Right atrium auricular region (tissue), 2 donors: Measurements from ENCODE around the gene EBF3. TPM values are rescaled to one million over a fixed set of nuclear protein-coding genes. Genes with fewer than 3 reads are reported as not detected.

Experiments
- DNase-seq: peaks from one replicate; pipeline ENCODE4 v3.0.0-alpha.2; 2019; ENCODE audit warnings: low spot score
- H3K27ac ChIP-seq, 2 donors: fragments of 200-600 bp; sonication (generic); 1 replicate in 1 of 2; 2 replicates in 1 of 2; pipeline ENCODE4 v1.5.1; 2016 to 2019
- H3K27me3 ChIP-seq, 2 donors: fragments of 200-600 bp; sonication (generic); one replicate each; pipeline versions ENCODE4 v1.5.1 to v1.6.0; 2017 to 2019
- H3K36me3 ChIP-seq: fragments of 200-600 bp; sonication (generic); one replicate; pipeline ENCODE4 v1.5.1; 2016
- H3K4me1 ChIP-seq, 2 donors: fragments of 200-600 bp; sonication (generic); one replicate each; pipeline versions ENCODE4 v1.5.1 to v1.6.0; 2017 to 2019
- H3K4me3 ChIP-seq, 2 donors: fragments of 200-600 bp; sonication (generic); 1 replicate in 1 of 2; 2 replicates in 1 of 2; pipeline ENCODE4 v1.5.1; 2017 to 2019; ENCODE audit warnings: mild to moderate bottlenecking in 1 of 2, moderate library complexity in 1 of 2
- H3K9me3 ChIP-seq, 2 donors: fragments of 200-600 bp; sonication (generic); one replicate each; pipeline ENCODE4 v1.5.1; 2019
- CTCF ChIP-seq, 2 donors: fragments of 200-600 bp; sonication (generic); IDR thresholded peaks; one replicate each; pipeline ENCODE4 v1.5.1; 2019; ENCODE audit warnings: antibody characterized with exemption in 2 of 2
- total RNA-seq, 2 donors: library from RNA; depleted of rRNA; stranded (reverse); fragments of >200 nt; gene quantifications; one replicate each; pipeline ENCODE4 v1.1.0, GENCODE V29; 2016

EBF3 gene
- total RNA-seq, 2 donors from 2014 or later, result 5.8 to 6.9 TPM

DNA sequence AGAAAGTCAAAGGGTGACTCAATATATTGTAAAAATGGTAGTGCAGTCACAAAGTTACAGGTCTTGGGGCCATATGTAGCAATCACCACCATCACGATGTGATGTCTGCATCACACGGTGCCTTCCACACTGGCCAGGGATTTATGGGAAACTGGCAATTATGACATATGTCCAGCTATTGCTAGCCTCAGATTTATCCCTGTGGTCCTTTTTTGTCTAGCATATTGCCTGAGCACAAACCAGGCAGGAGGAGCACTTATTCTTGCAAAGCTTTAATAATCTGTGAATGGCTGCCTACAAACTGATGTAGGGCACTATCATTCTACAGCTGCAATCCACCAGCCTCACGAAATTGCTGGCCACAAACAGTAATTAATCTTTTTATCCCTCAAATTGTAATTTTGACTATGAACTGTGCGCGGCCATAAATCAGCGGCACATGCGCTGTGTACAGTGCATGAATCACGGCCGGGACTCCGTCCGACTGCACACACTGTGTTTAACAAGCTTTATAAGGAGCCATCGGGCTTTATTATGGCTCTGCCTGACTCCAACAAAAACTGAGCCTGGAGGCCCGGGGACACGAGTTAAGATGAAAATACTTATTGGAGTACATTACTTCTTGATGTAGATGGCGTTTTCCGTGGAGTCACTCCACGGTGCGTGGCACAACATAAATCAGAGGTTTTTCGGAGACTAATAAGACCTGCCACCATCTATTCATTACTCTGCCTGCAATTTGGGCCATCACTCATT lies 115.2 kb downstream of the EBF3 start:
- no peak for TF ChIP-seq CTCF (IDR thresholded peaks at IDR 0.05)
- Histone ChIP-seq H3K9me3 (no peaks in the 10 kb centered on the region), H3K36me3 (peaks cover 3% of the 10 kb centered on the region), H3K4me1 (no peaks in the 10 kb centered on the region), H3K27me3 (no peaks in the 10 kb centered on the region), H3K27ac (no peak overlapping the region), H3K4me3 (no peak overlapping the region)
- no peak for DNase-seq

- TF ChIP-seq CTCF (IDR thresholded peaks at IDR 0.05), result no peak
- no peaks in the 10 kb centered on the region for H3K27me3 ChIP-seq
- no peak overlapping the region for H3K27ac ChIP-seq
- peaks cover 7% of the 10 kb centered on the region for H3K36me3 ChIP-seq
- DNase-seq, result no peak
- no peaks in the 10 kb centered on the region for H3K4me1 ChIP-seq
- no peak overlapping the region for H3K4me3 ChIP-seq
- no peaks in the 10 kb centered on the region for H3K9me3 ChIP-seq
These were observed 116.2 kb downstream of the EBF3 start for GRCh38 chr10:129847741-129848483.

DNA sequence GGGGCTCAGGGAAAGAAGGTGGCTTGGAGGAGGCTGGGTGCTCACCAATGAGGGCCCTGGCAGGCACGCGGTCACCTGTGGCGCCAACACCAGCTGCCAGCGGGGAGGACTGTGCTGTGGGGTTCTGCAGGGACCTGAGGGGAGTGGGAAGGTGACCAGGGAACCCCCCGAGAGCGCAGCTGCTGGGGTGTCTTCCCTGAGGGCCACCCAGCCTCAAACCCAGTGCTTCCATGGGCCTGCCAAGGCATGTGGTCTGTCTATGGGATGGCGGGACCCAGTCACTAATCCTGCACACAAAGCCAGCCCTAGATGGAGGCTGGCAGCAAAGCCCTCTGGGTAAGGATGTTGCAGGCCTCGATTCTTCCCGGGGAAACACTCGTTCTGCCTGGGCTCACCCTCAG lies 117.1 kb downstream of the EBF3 start:
- TF ChIP-seq CTCF (IDR thresholded peaks at IDR 0.05), result no peak
- H3K36me3 ChIP-seq, result peaks cover 10% of the 10 kb centered on the region

DNA sequence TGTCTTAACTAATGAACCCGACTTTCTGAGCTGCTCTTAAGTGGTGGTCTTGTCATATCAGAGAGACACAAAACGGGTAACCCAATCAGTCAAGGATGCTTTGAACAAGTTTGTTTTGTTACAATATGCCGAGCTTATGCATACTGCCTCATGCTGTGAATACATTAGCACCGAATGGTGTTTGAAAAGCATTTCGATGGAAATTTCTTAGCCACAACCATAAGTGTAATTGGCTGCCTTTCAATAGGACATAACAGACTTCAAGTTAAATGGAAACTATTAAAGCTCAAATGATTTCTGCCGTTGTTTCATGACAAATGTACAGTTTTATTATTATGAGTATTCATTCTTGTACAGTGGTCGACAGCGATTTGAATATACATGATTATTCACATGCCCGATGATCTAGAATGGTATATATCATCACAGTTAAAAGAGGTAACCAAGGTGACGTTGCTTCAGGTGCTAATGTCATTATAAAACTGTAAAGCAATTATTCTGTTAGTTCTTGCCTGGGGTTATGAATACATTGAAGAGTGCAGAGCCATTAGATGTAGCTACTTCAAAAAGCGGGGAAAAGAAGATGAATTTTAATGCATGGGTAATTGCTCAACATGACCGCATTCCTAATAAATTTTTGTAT lies 118.8 kb downstream of the EBF3 start:
- Histone ChIP-seq H3K27ac (no peak overlapping the region), H3K9me3 (no peaks in the 10 kb centered on the region), H3K4me1 (no peaks in the 10 kb centered on the region), H3K27me3 (no peaks in the 10 kb centered on the region), H3K36me3 (peaks cover 28% of the 10 kb centered on the region), H3K4me3 (no peak overlapping the region)
- no peak for TF ChIP-seq CTCF (IDR thresholded peaks at IDR 0.05)
- DNase-seq, result no peak

More for the DNA sequence above, 117.1 kb downstream of the EBF3 start:
- Histone ChIP-seq H3K27me3 (no peaks in the 10 kb centered on the region), H3K4me3 (no peak overlapping the region), H3K4me1 (no peaks in the 10 kb centered on the region), H3K9me3 (no peaks in the 10 kb centered on the region), H3K27ac (no peak overlapping the region)
- DNase-seq, result no peak

DNA sequence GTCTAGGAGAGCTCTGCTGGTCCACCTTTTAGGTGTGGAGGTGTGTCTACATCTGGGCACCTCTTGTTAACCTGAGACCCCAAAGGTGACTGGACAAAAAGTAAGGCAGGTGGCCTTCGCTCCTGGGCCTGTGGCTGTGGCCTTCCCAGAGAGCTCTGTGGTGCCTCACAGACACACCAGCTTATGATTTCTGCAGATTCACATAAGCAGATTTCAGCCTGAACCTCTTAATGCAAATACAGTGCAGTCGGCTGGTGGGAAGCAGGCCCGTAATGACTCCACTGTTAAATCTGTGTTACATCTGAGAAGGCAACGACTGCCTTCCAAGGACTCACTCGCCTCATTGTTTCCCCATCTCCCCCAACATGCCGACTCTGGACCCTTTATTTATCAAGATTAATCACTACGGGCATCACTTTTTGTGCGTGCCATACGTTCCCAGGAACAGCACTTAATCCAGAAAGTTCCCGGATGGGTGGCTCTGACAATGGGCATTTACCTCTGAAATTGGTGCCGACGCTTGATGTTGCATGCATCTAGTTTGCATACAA lies 119.8 kb downstream of the EBF3 start:
- H3K4me3 ChIP-seq, result no peak overlapping the region
- DNase-seq, result no peak
- no peaks in the 10 kb centered on the region for H3K4me1 ChIP-seq
- H3K27ac ChIP-seq, result no peak overlapping the region
- no peaks in the 10 kb centered on the region for H3K9me3 ChIP-seq
- no peaks in the 10 kb centered on the region for H3K27me3 ChIP-seq
- TF ChIP-seq CTCF (IDR thresholded peaks at IDR 0.05), result no peak
- H3K36me3 ChIP-seq, result peaks cover 37% of the 10 kb centered on the region
